Endometrial microvascular endothelial cells (primary cell): ENCODE measurements around the gene PRDM12. TPM values are rescaled to one million over a fixed set of nuclear protein-coding genes. Genes with fewer than 3 reads are reported as not detected.
"Not testable (repeated sequence)": the region's sequence is repeated elsewhere in the genome, so short reads cannot be mapped to it uniquely, and the experiment has no call there.

Source experiments
- in situ Hi-C: cut with HindIII; loops from 2 replicates; pipeline ENCODE4 v1.10.0; 2017; ENCODE audit warnings: low sequenced_read_pairs, low pct_unique_long_range_greater_than_20kb; ENCODE audit errors: inconsistent ontology term
- total RNA-seq: library from RNA; depleted of rRNA; stranded (reverse); fragments of >200 nt; gene quantifications from one replicate; pipeline ENCODE4 v1.2.3, GENCODE V29; 2015; ENCODE audit errors: inconsistent ontology term

The PRDM12 gene
- total RNA-seq, 1 donor from 2014 or later, result not detected

- in situ Hi-C loops, result no loop called here
Observed at GRCh38 chr9:130681769-130682420, 17.5 kb downstream of the PRDM12 start.

GRCh38 chr9:130682421-130683121 lies 18.2 kb downstream of the PRDM12 start:
- in situ Hi-C loops, result no loop called here

- in situ Hi-C loops, result no loop called here
Observed at GRCh38 chr9:130685104-130685503, 20.7 kb downstream of the PRDM12 start.

GRCh38 chr9:130685945-130686344 lies 21.6 kb downstream of the PRDM12 start:
- in situ Hi-C loops, result not testable (repeated sequence)

GRCh38 chr9:130687615-130688014 lies 23.2 kb downstream of the PRDM12 start:
- in situ Hi-C loops, result no loop called here

GRCh38 chr9:130688072-130688471 lies 23.7 kb downstream of the PRDM12 start:
- in situ Hi-C loops, result no loop called here

- in situ Hi-C loops, result no loop called here
Observed at GRCh38 chr9:130689572-130689936, 25.2 kb downstream of the PRDM12 start.

GRCh38 chr9:130689937-130690700 lies 25.7 kb downstream of the PRDM12 start:
- in situ Hi-C loops, result no loop called here

- in situ Hi-C loops, result no loop called here
Observed at GRCh38 chr9:130692321-130692720, 27.9 kb downstream of the PRDM12 start.

GRCh38 chr9:130693101-130693425 lies 28.7 kb downstream of the PRDM12 start:
- in situ Hi-C loops, result no loop called here

GRCh38 chr9:130693426-130694191 lies 29.2 kb downstream of the PRDM12 start, which contains the start of gene EXOSC2:
Gene EXOSC2 (plus strand): TSS chr9:130693780. CDS start chr9:130693792, 12 bp downstream.
- in situ Hi-C loops, result no loop called here

GRCh38 chr9:130694205-130694604 lies 29.8 kb downstream of the PRDM12 start:
- in situ Hi-C loops, result no loop called here

- in situ Hi-C loops, result no loop called here
Observed at GRCh38 chr9:130696139-130696650, 31.8 kb downstream of the PRDM12 start.

- in situ Hi-C loops, result no loop called here
Observed at GRCh38 chr9:130696996-130697395, 32.6 kb downstream of the PRDM12 start.

- in situ Hi-C loops, result no loop called here
Observed at GRCh38 chr9:130698514-130698913, 34.1 kb downstream of the PRDM12 start.

GRCh38 chr9:130699047-130699446 lies 34.7 kb downstream of the PRDM12 start:
- in situ Hi-C loops, result no loop called here

GRCh38 chr9:130701059-130702022 lies 36.9 kb downstream of the PRDM12 start:
- in situ Hi-C loops, result no loop called here

- in situ Hi-C loops, result no loop called here
Observed at GRCh38 chr9:130703501-130703900, 39.1 kb downstream of the PRDM12 start.
